HL-60 (cell line): ENCODE measurements around the gene MGST2.

Experiments used
- DNase-seq, 2 experiments: peaks; one replicate each; pipeline ENCODE4 v3.0.0-alpha.2; 2010 to 2020; ENCODE audit warnings: low read depth in 1 of 2, low spot score in 1 of 2
- H3K27ac ChIP-seq: fragments of 250-450 bp; sonication (Bioruptor Pico); replicated peaks from 2 replicates; pipeline ENCODE4 v1.5.1; 2020; ENCODE audit warnings: mild to moderate bottlenecking, moderate library complexity
- H3K27me3 ChIP-seq: fragments of 250-450 bp; sonication (Bioruptor Pico); 2 replicates; pipeline ENCODE4 v1.5.1; 2021; ENCODE audit warnings: mild to moderate bottlenecking, moderate library complexity; ENCODE audit not compliant: insufficient read depth, poor library complexity, severe bottlenecking
- H3K4me3 ChIP-seq: replicated peaks from 2 replicates; pipeline ENCODE4 v1.5.1; 2011; ENCODE audit warnings: mild to moderate bottlenecking, control low read depth, low read length; ENCODE audit not compliant: insufficient read depth
- CTCF ChIP-seq: IDR thresholded peaks from one replicate; pipeline ENCODE4 v1.5.1; 2011; ENCODE audit warnings: low read length, control low read depth, inconsistent platforms; ENCODE audit not compliant: insufficient read depth
- GABPA ChIP-seq: IDR thresholded peaks from 2 replicates; pipeline ENCODE4 v1.6.1; 2012; ENCODE audit warnings: low read depth
- POLR2AphosphoS5 ChIP-seq: IDR thresholded peaks from 2 replicates; pipeline ENCODE4 v1.6.1; 2012; ENCODE audit warnings: low read depth
- REST ChIP-seq: IDR thresholded peaks from 2 replicates; pipeline ENCODE4 v1.6.1; 2012; ENCODE audit warnings: low read depth; ENCODE audit not compliant: insufficient replicate concordance
- SPI1 ChIP-seq: IDR thresholded peaks from 2 replicates; pipeline ENCODE4 v1.6.1; 2012; ENCODE audit warnings: low read depth, mild to moderate bottlenecking, borderline replicate concordance

The MGST2 gene

GRCh38 chr4:139675651-139676050, 10.0 kb downstream of the MGST2 start:
- no peak overlapping the region for H3K27ac ChIP-seq

GRCh38 chr4:139676365-139676764, 10.7 kb downstream of the MGST2 start:
- TF ChIP-seq REST: no peak
- no peak for TF ChIP-seq POLR2AphosphoS5
- no peak for TF ChIP-seq GABPA
- TF ChIP-seq CTCF: no peak
- TF ChIP-seq SPI1: no peak
- H3K4me3 ChIP-seq: no peak overlapping the region
- no peak for DNase-seq
- H3K27me3 ChIP-seq: no peaks in the 10 kb centered on the region
- H3K27ac ChIP-seq: no peak overlapping the region

More at GRCh38 chr4:139675651-139676050, 10.0 kb downstream of the MGST2 start:
- peak; percentile 48 to 60 for DNase-seq
- Histone ChIP-seq H3K27me3 (no peaks in the 10 kb centered on the region), H3K4me3 (no peak overlapping the region)
- no peak for TF ChIP-seq CTCF

GRCh38 chr4:139676913-139677585, 11.4 kb downstream of the MGST2 start:
- Histone ChIP-seq H3K27me3 (no peaks in the 10 kb centered on the region), H3K27ac (no peak overlapping the region), H3K4me3 (no peak overlapping the region)
- no peak for TF ChIP-seq SPI1
- no peak for TF ChIP-seq CTCF
- TF ChIP-seq POLR2AphosphoS5: no peak
- no peak for TF ChIP-seq GABPA
- TF ChIP-seq REST: no peak
- DNase-seq: no peak

GRCh38 chr4:139682309-139682708, 16.7 kb downstream of the MGST2 start:
- no peak overlapping the region for H3K27ac ChIP-seq
- TF ChIP-seq POLR2AphosphoS5 (no peak), SPI1 (no peak), REST (no peak), CTCF (no peak), GABPA (no peak)
- no peak overlapping the region for H3K4me3 ChIP-seq
- H3K27me3 ChIP-seq: no peaks in the 10 kb centered on the region
- DNase-seq: no peak
